ENCODE data around the gene DCC. TPM values are rescaled to one million over a fixed set of nuclear protein-coding genes. Genes with fewer than 3 reads are reported as not detected.

Gene DCC
- total RNA-seq, 1 experiment from 2014 or later: 0.39 TPM

DNA sequence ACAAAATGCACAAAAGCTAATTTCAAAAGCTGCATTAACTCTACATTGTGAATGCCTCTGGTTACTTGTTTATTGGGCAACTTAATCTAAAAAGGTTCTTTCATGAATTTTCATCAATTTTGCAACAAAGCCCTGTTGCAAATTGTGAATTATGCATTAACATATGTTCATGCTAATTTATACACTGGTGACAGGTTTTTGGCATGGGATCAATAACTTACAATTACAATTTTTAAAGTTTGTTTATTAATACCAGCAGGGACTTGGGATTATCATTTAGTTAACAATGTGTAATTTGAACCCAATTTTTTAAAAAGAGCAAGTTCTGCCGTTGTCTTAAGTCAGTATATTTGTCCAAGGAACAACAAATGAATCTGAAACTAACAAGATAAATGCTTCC, 183.6 kb downstream of the DCC start:
- BruUV-seq (replicated peaks): no TSS peak
- Histone ChIP-seq H3K36me3 (ENCODE audit: control insufficient read depth, insufficient read depth, low read length) (no peaks in the 10 kb centered on the region), H3K9me3 (no peaks in the 10 kb centered on the region), H3K27me3 (replicated peaks; ENCODE audit: control insufficient read depth, insufficient read depth, low read length) (no peaks in the 10 kb centered on the region), H3K4me3 (ENCODE audit: low read depth, low read length) (no peak overlapping the region), H3K4me1 (no peaks in the 10 kb centered on the region)
- Mint-ChIP-seq H3K27ac (ENCODE audit: unreplicated experiment) (no peak overlapping the region), H3K4me3 (ENCODE audit: unreplicated experiment) (no peak overlapping the region), H3K27me3 (ENCODE audit: insufficient read depth, unreplicated experiment) (no peaks in the 10 kb centered on the region), H3K36me3 (ENCODE audit: insufficient read depth, unreplicated experiment) (no peaks in the 10 kb centered on the region), H3K9me3 (ENCODE audit: unreplicated experiment) (no peaks in the 10 kb centered on the region), H3K4me1 (ENCODE audit: low read depth, unreplicated experiment) (no peaks in the 10 kb centered on the region)
- TF ChIP-seq CTCF (IDR thresholded peaks at IDR 0.05; ENCODE audit: insufficient read depth in 1 of 2, low read depth in 1 of 2, low read length in 1 of 2, severe bottlenecking in 1 of 2, unreplicated experiment in 1 of 2): no peak
- CTCF ChIA-PET: no interaction called here
- POLR2A ChIA-PET: no interaction called here
- intact Hi-C loops (cut with micrococcal nuclease; ENCODE audit: unreplicated experiment): no loop called here
- DNase-seq: no peak

- no TSS peak for BruUV-seq (replicated peaks)
- no peak for TF ChIP-seq CTCF (IDR thresholded peaks at IDR 0.05; ENCODE audit: insufficient read depth in 1 of 2, low read depth in 1 of 2, low read length in 1 of 2, severe bottlenecking in 1 of 2, unreplicated experiment in 1 of 2)
- POLR2A ChIA-PET: no interaction called here
- H3K4me1 ChIP-seq: no peaks in the 10 kb centered on the region
- intact Hi-C loops (cut with micrococcal nuclease; ENCODE audit: unreplicated experiment): no loop called here
- no peaks in the 10 kb centered on the region for H3K36me3 Mint-ChIP-seq (ENCODE audit: insufficient read depth, unreplicated experiment)
- no peak overlapping the region for H3K4me3 ChIP-seq (ENCODE audit: low read depth, low read length)
- no peaks in the 10 kb centered on the region for H3K4me1 Mint-ChIP-seq (ENCODE audit: low read depth, unreplicated experiment)
- H3K9me3 Mint-ChIP-seq (ENCODE audit: unreplicated experiment): no peaks in the 10 kb centered on the region
- no peak for DNase-seq
- no peaks in the 10 kb centered on the region for H3K36me3 ChIP-seq (ENCODE audit: control insufficient read depth, insufficient read depth, low read length)
- H3K27ac Mint-ChIP-seq (ENCODE audit: unreplicated experiment): no peak overlapping the region
- no peaks in the 10 kb centered on the region for H3K9me3 ChIP-seq
- CTCF ChIA-PET: no interaction called here
- H3K27me3 Mint-ChIP-seq (ENCODE audit: insufficient read depth, unreplicated experiment): peaks cover 7% of the 10 kb centered on the region
- no peaks in the 10 kb centered on the region for H3K27me3 ChIP-seq (replicated peaks; ENCODE audit: control insufficient read depth, insufficient read depth, low read length)
- no peak overlapping the region for H3K4me3 Mint-ChIP-seq (ENCODE audit: unreplicated experiment)
Observed at GRCh38 chr18:52531836-52532235, 191.8 kb downstream of the DCC start.

DNA sequence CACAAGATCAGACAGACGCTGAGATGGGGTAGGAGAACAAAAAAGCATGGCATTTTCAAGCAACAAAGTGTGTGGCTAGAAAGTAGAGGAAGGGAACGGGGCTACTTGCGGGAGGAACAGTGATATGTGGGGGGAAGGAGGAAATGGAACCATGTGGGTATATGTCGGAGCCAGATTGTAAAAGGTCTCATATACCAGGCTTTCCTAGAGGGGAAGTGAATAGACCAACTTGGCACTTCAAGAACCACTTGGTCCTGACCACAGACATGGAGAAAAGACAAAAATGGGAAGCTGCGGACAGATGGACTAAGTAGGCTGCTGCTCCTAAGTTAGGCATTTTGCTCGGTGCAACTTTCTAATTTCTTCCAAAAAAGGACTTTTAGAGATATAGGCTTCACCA, 196.0 kb downstream of the DCC start:
- CTCF ChIA-PET: no interaction called here
- H3K36me3 Mint-ChIP-seq (ENCODE audit: insufficient read depth, unreplicated experiment): no peaks in the 10 kb centered on the region

More for the DNA sequence above, 196.0 kb downstream of the DCC start:
- Histone ChIP-seq H3K4me3 (ENCODE audit: low read depth, low read length) (no peak overlapping the region), H3K36me3 (ENCODE audit: control insufficient read depth, insufficient read depth, low read length) (no peaks in the 10 kb centered on the region), H3K27me3 (replicated peaks; ENCODE audit: control insufficient read depth, insufficient read depth, low read length) (no peaks in the 10 kb centered on the region), H3K4me1 (no peaks in the 10 kb centered on the region), H3K9me3 (no peaks in the 10 kb centered on the region)
- no peak for TF ChIP-seq CTCF (IDR thresholded peaks at IDR 0.05; ENCODE audit: insufficient read depth in 1 of 2, low read depth in 1 of 2, low read length in 1 of 2, severe bottlenecking in 1 of 2, unreplicated experiment in 1 of 2)
- no TSS peak for BruUV-seq (replicated peaks)
- intact Hi-C loops (cut with micrococcal nuclease; ENCODE audit: unreplicated experiment): no loop called here
- POLR2A ChIA-PET: no interaction called here
- Mint-ChIP-seq H3K27me3 (ENCODE audit: insufficient read depth, unreplicated experiment) (peaks cover 13% of the 10 kb centered on the region), H3K27ac (ENCODE audit: unreplicated experiment) (no peak overlapping the region), H3K4me1 (ENCODE audit: low read depth, unreplicated experiment) (no peaks in the 10 kb centered on the region), H3K4me3 (ENCODE audit: unreplicated experiment) (no peak overlapping the region), H3K9me3 (ENCODE audit: unreplicated experiment) (no peaks in the 10 kb centered on the region)
- DNase-seq: no peak

All from Caco-2 (cell line).